K562 (cell line): ENCODE data around the gene CBX3. TPM values are rescaled to one million over a fixed set of nuclear protein-coding genes. Genes with fewer than 3 reads are reported as not detected.

Experiments used
- BCL6 ChIP-seq: fragments of 250-450 bp; sonication (Bioruptor Pico); IDR thresholded peaks from 2 replicates; pipeline ENCODE4 v1.4.0; 2020
- KDM5B ChIP-seq: fragments of 200-600 bp; sonication (generic); IDR thresholded peaks from 2 replicates; pipeline ENCODE4 v1.6.1; 2012; ENCODE audit warnings: low read depth, mild to moderate bottlenecking, moderate library complexity, low read length, control low read depth, inconsistent platforms; ENCODE audit not compliant: insufficient replicate concordance
- MECOM ChIP-seq: fragments of 250-450 bp; sonication (Bioruptor Pico); IDR thresholded peaks from 2 replicates; pipeline ENCODE4 v1.8.0; 2022; ENCODE audit warnings: inconsistent platforms
- NELFE ChIP-seq: IDR thresholded peaks from 2 replicates; pipeline ENCODE4 v1.6.1; 2011; ENCODE audit warnings: mild to moderate bottlenecking; ENCODE audit not compliant: insufficient read depth, insufficient read length
- NFYB ChIP-seq: IDR thresholded peaks from 2 replicates; pipeline ENCODE4 v1.6.1; 2011; ENCODE audit warnings: mild to moderate bottlenecking, moderate library complexity; ENCODE audit not compliant: insufficient read length; ENCODE audit errors: extremely low read depth
- OTX1 ChIP-seq: fragments of 450-650 bp; formaldehyde crosslinking; IDR thresholded peaks from 2 replicates; pipeline ENCODE4 v1.4.0; 2022; ENCODE audit warnings: mild to moderate bottlenecking
- POLR3G ChIP-seq: IDR thresholded peaks from 2 replicates; pipeline ENCODE4 v1.6.1; 2011; ENCODE audit not compliant: insufficient read length, insufficient replicate concordance; ENCODE audit errors: extremely low read depth
- SMAD2 ChIP-seq: fragments of 150-350 bp; IDR thresholded peaks from 2 replicates; pipeline ENCODE4 v1.6.1; 2014; ENCODE audit warnings: low read depth, mild to moderate bottlenecking, low read length
- SNIP1 ChIP-seq: fragments of 450-650 bp; IDR thresholded peaks from 2 replicates; pipeline ENCODE4 v1.7.1; 2017; ENCODE audit warnings: low read depth, mild to moderate bottlenecking
- TCFL5 ChIP-seq: fragments of 250-450 bp; sonication (Bioruptor Pico); conservative IDR thresholded peaks from 2 replicates; pipeline ENCODE4 v1.6.1; 2021; ENCODE audit warnings: mild to moderate bottlenecking, moderate library complexity, matching md5 sums
- ZBED1 ChIP-seq: IDR thresholded peaks from 2 replicates; pipeline ENCODE4 v1.6.1; 2014
- ZNF165 ChIP-seq: fragments of 250-450 bp; sonication (Bioruptor Pico); IDR thresholded peaks from 2 replicates; pipeline ENCODE4 v1.4.0; 2020; ENCODE audit warnings: borderline replicate concordance
- ZNF431 ChIP-seq: sonication (generic); formaldehyde crosslinking; IDR thresholded peaks from 2 replicates; pipeline ENCODE4 v1.8.0; 2022; ENCODE audit warnings: mild to moderate bottlenecking, missing genetic modification reagents
- ZNF780A ChIP-seq: fragments of 250-450 bp; sonication (Bioruptor Pico); IDR thresholded peaks from 2 replicates; pipeline ENCODE4 v1.5.0; 2021; ENCODE audit warnings: mild to moderate bottlenecking
- polyA plus RNA-seq, 8 experiments: library from polyadenylated mRNA; depleted of rRNA in 4 of 8; stranded (reverse) in 5 of 8; unstranded in 3 of 8; fragments of >200 nt; fragmentation: Nextera tagmentation in 2 of 8; fragmentation: Illumina TruSeq in 1 of 8; extraction: Ambion mirVana in 2 of 8; extraction: Trizol in 1 of 8; gene quantifications; 2 replicates each; pipeline versions ENCODE4 v1.2.1 to v1.2.3, GENCODE V29; 2011 to 2014; ENCODE audit warnings: inconsistent platforms in 1 of 8, missing spikeins in 1 of 8
- total RNA-seq, 7 experiments: library from RNA; depleted of rRNA in 6 of 7; stranded (reverse); fragments of >200 nt in 6 of 7; fragmentation: Illumina TruSeq in 2 of 7; extraction: Trizol in 2 of 7; gene quantifications; 2 replicates each; pipeline versions ENCODE4 v1.2.1 to v1.2.3, GENCODE V29; 2011 to 2021; ENCODE audit warnings: low replicate concordance in 1 of 7
- TF ChIP-seq, protein P1 (sequence below), 2 experiments: fragments of 200-800 bp in 1 of 2; sonication (Bioruptor generic) in 1 of 2; sonication (generic) in 1 of 2; formaldehyde crosslinking in 1 of 2; IDR thresholded peaks in 1 of 2; conservative IDR thresholded peaks in 1 of 2; 2 replicates each; pipeline versions ENCODE4 v1.5.0 to v1.6.1; 2016 to 2020; ENCODE audit warnings: missing compliant biosample characterization in 1 of 2, missing genetic modification characterization in 1 of 2, missing genetic modification reagents in 1 of 2
- TF ChIP-seq, protein P2 (sequence below): sonication (generic); formaldehyde crosslinking; IDR thresholded peaks from 2 replicates; pipeline ENCODE4 v1.8.1; 2023; ENCODE audit warnings: mild to moderate bottlenecking, missing genetic modification reagents
- TF ChIP-seq, protein P3 (sequence below): fragments of 450-650 bp; IDR thresholded peaks from 2 replicates; pipeline ENCODE4 v1.6.1; 2018; ENCODE audit not compliant: partially characterized antibody
- TF ChIP-seq, protein P4 (sequence below): sonication (generic); formaldehyde crosslinking; IDR thresholded peaks from 2 replicates; pipeline ENCODE4 v1.8.1; 2023; ENCODE audit warnings: mild to moderate bottlenecking, missing genetic modification reagents

The CBX3 gene
- total and polyA plus RNA-seq, 9 of the 15 experiments (the other 6 are each of a cell fraction or from before 2014, with no cell fraction given) = 198 to 413 (median 328) TPM

DNA sequence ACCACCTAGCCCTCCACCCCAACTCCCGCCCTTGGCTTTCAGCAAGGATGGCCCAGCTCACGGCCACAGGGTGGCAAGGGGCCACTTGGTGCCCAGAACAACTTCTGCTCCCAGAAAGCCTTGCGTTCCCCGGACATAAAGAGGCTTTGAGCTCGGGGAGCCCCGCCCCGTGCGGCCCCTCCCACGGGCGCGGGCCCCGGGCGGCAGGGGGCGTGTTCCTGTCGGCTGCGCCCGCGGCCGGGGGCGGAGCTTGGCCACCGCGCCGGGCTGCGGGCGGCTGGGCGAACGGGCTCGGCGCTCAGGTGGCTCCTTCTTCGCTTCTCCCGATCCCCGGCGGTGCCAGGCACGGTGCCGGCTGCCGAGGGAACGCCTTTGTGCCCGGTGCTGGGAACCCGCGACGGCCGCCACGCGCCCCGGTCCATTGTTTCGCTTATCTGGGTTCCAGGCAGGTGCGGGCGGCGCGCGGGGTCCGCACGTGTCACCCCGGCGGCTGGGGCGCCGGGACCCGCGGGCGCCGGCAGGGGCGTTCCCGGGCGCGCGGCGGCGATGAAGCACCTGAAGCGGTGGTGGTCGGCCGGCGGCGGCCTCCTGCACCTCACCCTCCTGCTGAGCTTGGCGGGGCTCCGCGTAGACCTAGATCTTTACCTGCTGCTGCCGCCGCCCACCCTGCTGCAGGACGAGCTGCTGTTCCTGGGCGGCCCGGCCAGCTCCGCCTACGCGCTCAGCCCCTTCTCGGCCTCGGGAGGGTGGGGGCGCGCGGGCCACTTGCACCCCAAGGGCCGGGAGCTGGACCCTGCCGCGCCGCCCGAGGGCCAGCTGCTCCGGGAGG is 49.4 kb upstream of the CBX3 start, which contains the start of gene NFE2L3 (continued):
- TF ChIP-seq, protein P1, sequence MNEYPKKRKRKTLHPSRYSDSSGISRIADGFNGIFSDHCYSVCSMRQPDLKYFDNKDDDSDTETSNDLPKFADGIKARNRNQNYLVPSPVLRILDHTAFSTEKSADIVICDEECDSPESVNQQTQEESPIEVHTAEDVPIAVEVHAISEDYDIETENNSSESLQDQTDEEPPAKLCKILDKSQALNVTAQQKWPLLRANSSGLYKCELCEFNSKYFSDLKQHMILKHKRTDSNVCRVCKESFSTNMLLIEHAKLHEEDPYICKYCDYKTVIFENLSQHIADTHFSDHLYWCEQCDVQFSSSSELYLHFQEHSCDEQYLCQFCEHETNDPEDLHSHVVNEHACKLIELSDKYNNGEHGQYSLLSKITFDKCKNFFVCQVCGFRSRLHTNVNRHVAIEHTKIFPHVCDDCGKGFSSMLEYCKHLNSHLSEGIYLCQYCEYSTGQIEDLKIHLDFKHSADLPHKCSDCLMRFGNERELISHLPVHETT (CRISPR knock-in tag; conservative IDR thresholded peaks at IDR 0.05 in 1 of 2, IDR thresholded peaks at IDR 0.05 in 1 of 2) = peak in 1 of 2 experiments; percentile 72; a peak in 2 of 4 replicates
- TF ChIP-seq ZBED1 (no peak), KDM5B (peak; percentile 70), BCL6 (CRISPR knock-in tag) (0 out of 2 replicates have a peak, but pooled peaks have one; percentile 44), TCFL5 (CRISPR knock-in tag) (peak; percentile 70; the same call in 1 of the 2 replicates), SMAD2 (no peak), SNIP1 (no peak), POLR3G (no peak), ZNF780A (CRISPR knock-in tag) (no peak), ZNF165 (CRISPR knock-in tag) (no peak), OTX1 (no peak; the same call in 1 of the 2 replicates), NELFE (no peak), MECOM (no peak), ZNF431 (CRISPR knock-in tag) (no peak), NFYB (no peak)
- TF ChIP-seq, protein P2, sequence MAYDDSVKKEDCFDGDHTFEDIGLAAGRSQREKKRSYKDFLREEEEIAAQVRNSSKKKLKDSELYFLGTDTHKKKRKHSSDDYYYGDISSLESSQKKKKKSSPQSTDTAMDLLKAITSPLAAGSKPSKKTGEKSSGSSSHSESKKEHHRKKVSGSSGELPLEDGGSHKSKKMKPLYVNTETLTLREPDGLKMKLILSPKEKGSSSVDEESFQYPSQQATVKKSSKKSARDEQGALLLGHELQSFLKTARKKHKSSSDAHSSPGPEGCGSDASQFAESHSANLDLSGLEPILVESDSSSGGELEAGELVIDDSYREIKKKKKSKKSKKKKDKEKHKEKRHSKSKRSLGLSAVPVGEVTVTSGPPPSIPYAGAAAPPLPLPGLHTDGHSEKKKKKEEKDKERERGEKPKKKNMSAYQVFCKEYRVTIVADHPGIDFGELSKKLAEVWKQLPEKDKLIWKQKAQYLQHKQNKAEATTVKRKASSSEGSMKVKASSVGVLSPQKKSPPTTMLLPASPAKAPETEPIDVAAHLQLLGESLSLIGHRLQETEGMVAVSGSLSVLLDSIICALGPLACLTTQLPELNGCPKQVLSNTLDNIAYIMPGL (CRISPR knock-in tag) = no peak
- TF ChIP-seq, protein P3, sequence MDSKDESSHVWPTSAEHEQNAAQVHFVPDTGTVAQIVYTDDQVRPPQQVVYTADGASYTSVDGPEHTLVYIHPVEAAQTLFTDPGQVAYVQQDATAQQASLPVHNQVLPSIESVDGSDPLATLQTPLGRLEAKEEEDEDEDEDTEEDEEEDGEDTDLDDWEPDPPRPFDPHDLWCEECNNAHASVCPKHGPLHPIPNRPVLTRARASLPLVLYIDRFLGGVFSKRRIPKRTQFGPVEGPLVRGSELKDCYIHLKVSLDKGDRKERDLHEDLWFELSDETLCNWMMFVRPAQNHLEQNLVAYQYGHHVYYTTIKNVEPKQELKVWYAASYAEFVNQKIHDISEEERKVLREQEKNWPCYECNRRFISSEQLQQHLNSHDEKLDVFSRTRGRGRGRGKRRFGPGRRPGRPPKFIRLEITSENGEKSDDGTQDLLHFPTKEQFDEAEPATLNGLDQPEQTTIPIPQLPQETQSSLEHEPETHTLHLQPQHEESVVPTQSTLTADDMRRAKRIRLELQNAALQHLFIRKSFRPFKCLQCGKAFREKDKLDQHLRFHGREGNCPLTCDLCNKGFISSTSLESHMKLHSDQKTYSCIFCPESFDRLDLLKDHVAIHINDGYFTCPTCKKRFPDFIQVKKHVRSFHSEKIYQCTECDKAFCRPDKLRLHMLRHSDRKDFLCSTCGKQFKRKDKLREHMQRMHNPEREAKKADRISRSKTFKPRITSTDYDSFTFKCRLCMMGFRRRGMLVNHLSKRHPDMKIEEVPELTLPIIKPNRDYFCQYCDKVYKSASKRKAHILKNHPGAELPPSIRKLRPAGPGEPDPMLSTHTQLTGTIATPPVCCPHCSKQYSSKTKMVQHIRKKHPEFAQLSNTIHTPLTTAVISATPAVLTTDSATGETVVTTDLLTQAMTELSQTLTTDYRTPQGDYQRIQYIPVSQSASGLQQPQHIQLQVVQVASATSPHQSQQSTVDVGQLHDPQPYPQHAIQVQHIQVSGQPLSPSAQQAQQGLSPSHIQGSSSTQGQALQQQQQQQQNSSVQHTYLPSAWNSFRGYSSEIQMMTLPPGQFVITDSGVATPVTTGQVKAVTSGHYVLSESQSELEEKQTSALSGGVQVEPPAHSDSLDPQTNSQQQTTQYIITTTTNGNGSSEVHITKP = no peak
- TF ChIP-seq, protein P4, sequence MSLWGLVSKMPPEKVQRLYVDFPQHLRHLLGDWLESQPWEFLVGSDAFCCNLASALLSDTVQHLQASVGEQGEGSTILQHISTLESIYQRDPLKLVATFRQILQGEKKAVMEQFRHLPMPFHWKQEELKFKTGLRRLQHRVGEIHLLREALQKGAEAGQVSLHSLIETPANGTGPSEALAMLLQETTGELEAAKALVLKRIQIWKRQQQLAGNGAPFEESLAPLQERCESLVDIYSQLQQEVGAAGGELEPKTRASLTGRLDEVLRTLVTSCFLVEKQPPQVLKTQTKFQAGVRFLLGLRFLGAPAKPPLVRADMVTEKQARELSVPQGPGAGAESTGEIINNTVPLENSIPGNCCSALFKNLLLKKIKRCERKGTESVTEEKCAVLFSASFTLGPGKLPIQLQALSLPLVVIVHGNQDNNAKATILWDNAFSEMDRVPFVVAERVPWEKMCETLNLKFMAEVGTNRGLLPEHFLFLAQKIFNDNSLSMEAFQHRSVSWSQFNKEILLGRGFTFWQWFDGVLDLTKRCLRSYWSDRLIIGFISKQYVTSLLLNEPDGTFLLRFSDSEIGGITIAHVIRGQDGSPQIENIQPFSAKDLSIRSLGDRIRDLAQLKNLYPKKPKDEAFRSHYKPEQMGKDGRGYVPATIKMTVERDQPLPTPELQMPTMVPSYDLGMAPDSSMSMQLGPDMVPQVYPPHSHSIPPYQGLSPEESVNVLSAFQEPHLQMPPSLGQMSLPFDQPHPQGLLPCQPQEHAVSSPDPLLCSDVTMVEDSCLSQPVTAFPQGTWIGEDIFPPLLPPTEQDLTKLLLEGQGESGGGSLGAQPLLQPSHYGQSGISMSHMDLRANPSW (CRISPR knock-in tag) = no peak
